GM18520 (cell line): ENCODE measurements around the gene PIP5KL1.

Experiments used
- ATAC-seq: cut with Tn5 transposase; IDR thresholded peaks from one replicate; pipeline ENCODE4 v1.9.1; 2021; ENCODE audit not compliant: unreplicated experiment

The PIP5KL1 gene

GRCh38 chr9:127968700-127969383 lies 38.3 kb upstream of the PIP5KL1 start:
- ATAC-seq = no peak

- no peak for ATAC-seq
Observed at GRCh38 chr9:127968042-127968441, 37.5 kb upstream of the PIP5KL1 start.

DNA sequence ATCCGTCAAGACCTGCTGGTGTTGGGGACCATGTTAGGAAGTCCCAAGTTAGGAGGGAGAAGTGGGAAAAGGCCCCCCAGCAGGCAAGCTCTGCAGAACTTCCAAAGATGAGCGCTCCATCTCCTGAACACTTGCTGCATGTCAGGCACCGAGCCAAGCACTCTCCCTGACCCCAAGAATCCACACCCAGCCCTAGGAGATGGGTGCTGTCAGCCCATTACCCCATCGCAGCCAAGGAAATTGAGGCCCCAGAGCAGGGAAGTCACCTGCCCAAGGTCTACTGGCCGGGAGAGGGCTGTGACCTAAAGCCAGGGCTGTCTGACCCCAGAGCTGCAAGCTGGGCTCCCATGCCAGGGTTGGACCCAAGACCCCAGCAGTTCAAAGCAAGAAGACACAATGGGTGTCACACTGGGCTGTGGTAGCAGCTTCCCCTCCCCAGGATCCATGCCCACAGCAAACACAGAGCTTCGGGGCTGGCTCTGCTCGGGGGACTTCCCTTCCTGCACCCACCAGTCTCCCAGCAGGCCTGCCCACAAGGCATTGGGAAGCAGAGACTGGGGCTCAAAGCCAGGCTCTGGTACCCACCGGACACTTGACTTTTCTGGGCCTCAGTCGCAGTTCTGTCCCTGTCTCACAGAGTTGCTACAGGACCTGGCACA lies 36.7 kb upstream of the PIP5KL1 start:
- no peak for ATAC-seq

- ATAC-seq = no peak
Observed at GRCh38 chr9:127966416-127967150, 36.0 kb upstream of the PIP5KL1 start.

GRCh38 chr9:127965953-127966352 lies 35.4 kb upstream of the PIP5KL1 start:
- ATAC-seq = no peak

- no peak for ATAC-seq
Observed at GRCh38 chr9:127963359-127964064, 32.9 kb upstream of the PIP5KL1 start.

GRCh38 chr9:127963041-127963358 lies 32.4 kb upstream of the PIP5KL1 start:
- ATAC-seq = no peak

DNA sequence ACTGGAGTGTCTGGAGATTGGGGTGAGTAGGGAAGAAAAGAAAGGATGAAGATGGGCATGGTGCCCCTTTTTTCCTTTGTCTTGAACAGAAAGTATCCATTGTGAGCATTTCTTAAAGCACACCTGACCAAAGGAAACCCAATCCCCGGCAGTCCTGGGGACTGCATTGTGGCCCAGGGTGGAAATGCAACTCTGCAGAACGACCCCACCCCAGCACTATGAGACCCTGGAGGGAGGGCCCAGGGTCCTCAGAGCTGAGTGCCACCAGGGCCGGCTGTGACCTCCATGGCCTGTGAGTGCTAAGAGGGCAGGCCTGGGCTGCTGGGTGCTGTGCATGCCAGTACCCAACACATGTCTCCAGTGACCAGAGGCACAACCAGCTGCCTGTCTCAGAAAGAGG lies 31.7 kb upstream of the PIP5KL1 start:
- no peak for ATAC-seq

DNA sequence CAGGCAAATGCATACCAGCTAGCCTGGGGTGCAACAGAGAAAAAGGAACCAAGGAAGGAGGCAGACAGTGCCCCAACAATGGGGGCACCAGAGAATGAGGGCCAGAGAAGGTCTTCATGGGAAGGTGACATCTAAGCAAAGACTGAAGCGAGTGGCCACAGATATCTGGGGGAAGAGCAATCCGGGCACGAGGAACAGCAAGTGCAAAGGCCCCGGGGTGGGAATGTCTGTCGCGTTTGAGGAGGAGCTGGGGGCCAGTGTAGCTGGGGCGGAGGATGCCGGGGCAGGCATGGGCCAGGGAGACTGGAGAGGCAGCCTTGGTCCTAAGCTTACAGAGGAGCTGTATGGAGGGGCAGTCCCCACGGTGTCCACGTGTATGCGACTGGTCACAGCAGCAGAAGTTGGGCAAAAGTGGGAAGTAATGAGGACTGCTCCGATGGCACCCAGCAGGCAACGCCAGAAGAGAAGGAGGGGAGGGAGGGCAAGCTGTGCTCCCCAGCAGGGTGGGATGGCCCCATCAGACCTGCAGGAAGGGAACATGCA lies 31.1 kb upstream of the PIP5KL1 start:
- ATAC-seq = no peak

- ATAC-seq = no peak
Observed at GRCh38 chr9:127961155-127961490, 30.5 kb upstream of the PIP5KL1 start.

DNA sequence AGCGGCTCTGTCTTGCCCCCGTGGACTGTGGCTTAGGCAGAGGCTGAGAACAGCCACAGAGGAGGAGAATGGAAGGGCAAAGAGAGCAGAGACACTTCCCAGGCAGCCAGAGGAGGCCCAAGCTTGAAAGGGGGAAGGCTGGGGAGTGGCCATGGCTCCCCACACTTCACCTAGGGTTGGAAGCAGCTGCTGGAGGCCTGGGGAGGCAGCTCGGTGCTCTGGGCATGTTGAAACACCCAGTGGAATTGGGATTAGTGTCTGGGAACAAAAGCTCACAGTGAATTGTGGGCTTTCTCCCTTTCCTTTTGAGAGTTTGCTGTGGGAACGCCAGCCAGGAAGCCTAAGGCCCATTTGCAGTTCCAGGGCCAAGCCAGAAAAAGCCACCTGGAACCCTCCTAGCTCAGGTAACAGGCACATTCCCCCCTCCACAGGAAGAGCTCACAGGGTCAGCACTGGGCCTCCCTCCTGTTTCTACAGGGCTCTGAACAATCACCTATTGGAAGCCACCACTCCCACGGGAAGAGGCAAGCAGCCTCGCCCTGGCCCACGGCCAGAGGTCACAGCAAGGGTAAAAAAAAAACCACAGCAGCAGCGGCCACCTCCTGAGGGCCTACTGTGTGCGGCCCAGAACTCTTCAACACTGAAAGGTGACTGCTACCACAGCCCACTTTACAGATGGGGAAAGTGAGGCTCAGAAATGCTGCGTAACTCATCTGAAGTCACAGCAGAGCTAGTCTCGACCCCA lies 30.0 kb upstream of the PIP5KL1 start:
- no peak for ATAC-seq

DNA sequence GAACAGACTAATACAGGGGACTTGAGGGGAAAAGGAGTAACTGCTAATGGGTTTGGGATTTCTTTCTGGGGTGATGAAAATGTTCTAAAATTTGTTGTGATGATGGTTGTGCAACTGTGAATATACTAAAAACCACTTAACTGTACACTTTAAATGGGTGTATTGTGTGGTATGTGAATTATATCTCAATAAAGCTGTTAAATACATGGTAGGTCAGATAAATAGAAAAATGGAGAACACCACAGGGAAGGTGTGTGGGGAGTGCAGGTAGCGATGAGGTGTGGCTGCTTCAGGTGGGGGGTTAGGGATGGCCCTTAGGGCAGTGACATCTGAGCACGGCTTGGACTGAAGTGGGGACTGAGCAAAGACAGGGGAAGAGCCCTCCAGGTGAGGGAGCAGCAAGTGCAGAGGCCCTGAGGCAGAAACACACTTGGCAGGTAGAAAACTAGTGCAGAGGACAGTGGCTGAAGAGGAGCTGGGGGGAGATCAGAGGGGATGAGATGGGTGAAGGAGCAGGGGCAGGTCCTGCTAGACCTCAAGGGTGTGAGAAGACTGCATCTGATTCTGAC lies 29.3 kb upstream of the PIP5KL1 start:
- ATAC-seq = no peak

GRCh38 chr9:127959398-127959797 lies 28.8 kb upstream of the PIP5KL1 start:
- ATAC-seq = no peak

GRCh38 chr9:127958728-127959127 lies 28.2 kb upstream of the PIP5KL1 start:
- ATAC-seq = no peak

GRCh38 chr9:127955294-127956015 lies 24.9 kb upstream of the PIP5KL1 start:
- ATAC-seq = peak; percentile 57

- ATAC-seq = no peak
Observed at GRCh38 chr9:127954831-127955293, 24.3 kb upstream of the PIP5KL1 start.

DNA sequence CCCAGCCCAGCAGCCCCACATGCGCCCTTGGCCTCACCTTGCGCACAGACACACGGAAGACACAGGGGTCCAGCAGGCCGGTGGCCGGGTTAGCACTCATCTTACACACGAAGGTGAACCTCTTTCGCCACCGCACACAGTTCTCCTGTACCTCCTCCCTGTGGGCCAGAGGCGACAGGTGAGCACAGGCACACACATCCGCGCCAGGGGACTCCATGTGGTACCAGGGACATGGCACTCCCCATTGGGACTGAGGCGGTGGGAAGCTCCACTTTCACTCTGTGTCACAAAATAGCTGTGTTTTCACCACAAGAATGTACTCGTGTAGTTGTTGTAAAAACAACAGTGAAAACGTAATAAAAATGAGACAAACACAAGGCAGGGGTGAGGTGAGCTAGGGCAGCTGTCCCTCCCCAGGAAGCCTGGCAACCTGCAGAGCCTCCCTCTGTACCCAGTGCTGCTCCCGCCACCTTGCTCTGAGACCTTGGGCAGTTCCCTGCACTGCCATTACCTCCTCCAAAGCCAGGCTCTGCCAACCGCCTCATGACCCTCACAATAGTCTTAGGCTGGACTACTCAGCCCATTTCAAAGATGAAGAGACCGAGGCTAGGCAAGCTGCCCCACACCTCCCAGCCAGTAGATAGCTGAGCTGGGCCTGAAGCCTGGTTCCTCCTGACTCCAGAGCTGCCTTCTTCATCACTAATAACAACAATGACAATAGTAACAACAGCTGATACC lies 23.4 kb upstream of the PIP5KL1 start:
- no peak for ATAC-seq

GRCh38 chr9:127953154-127953553 lies 22.6 kb upstream of the PIP5KL1 start:
- ATAC-seq = no peak
